Heart left ventricle (tissue), 13 donors: ENCODE data around the gene LYPD8.

Source experiments
- POLR2A ChIP-seq, 2 donors: fragments of 450-650 bp; IDR thresholded peaks; one replicate each; pipeline ENCODE4 v1.6.1; 2017; ENCODE audit warnings: antibody characterized with exemption in 2 of 2, mild to moderate bottlenecking in 2 of 2, moderate library complexity in 2 of 2
- TF ChIP-seq, protein P1 (sequence below), 12 donors: fragments of 200-600 bp; sonication (generic) in 4 of 12; IDR thresholded peaks; one replicate each; pipeline versions ENCODE4 v1.5.0 to v1.8.0; 2018 to 2022; ENCODE audit warnings: antibody characterized with exemption in 12 of 12, mild to moderate bottlenecking in 5 of 12
- donor health status: ischemic (EF 13 %, LVEDD 7.1; RV severe dilation, severe dysfunction).
- donor health status: DM: no; HTN: yes; CAD: no.
- donor health status: DM: no; HTN: no; CAD: no.
- donor health status: ischemic (EF 25% LVEDD 6.9; RV normal size, moderate dysfunction).
- donor health status: ischemic (EF 25% LVEDD 5.7; RV mildly dilated, moderate dysfunction).
- donor health status: ischemic (EF 35%, LVEDD 5.7; RV mildly dilated, moderate dysfunction).
- donor health status: nonischemic (EF 11% LVEDD 7.7; RV severe dilation, severe dysfunction).
- donor health status: DM: yes; HTN: yes; CAD: no.
- donor health status: PGD.
- donor health status: ischemic (EF 29% LVEDD 5.4; RV normal size, mild dysfunction).
- donor health status: nonischemic (EF 23%, LVEDD 6.1; RV moderate dilation, normal function).

DNA sequence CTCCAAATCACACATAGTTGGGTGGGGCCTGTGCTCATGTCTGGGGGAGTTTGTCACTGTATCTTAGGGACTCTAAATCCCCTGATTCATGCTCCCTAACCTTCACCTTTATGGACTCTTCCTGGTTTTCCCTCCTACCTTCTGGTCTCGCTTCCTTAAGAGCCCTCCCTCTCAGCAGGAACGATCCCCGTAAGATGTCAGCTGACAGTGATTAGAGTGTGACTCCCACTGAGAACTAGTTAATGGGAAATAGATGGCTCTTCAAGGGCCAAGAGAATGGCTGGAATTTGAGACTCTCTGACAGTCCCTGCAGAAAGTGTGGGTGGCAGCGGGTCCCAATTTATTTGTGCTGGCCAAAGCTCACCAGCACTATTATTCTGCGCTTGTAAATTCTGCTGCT is 22.0 kb downstream of the LYPD8 start:
- TF ChIP-seq, protein P1, sequence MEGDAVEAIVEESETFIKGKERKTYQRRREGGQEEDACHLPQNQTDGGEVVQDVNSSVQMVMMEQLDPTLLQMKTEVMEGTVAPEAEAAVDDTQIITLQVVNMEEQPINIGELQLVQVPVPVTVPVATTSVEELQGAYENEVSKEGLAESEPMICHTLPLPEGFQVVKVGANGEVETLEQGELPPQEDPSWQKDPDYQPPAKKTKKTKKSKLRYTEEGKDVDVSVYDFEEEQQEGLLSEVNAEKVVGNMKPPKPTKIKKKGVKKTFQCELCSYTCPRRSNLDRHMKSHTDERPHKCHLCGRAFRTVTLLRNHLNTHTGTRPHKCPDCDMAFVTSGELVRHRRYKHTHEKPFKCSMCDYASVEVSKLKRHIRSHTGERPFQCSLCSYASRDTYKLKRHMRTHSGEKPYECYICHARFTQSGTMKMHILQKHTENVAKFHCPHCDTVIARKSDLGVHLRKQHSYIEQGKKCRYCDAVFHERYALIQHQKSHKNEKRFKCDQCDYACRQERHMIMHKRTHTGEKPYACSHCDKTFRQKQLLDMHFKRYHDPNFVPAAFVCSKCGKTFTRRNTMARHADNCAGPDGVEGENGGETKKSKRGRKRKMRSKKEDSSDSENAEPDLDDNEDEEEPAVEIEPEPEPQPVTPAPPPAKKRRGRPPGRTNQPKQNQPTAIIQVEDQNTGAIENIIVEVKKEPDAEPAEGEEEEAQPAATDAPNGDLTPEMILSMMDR (IDR thresholded peaks at IDR 0.05), result no peak
- no peak for TF ChIP-seq POLR2A (IDR thresholded peaks at IDR 0.05)
